Esophagus muscularis mucosa (tissue), 3 donors: ENCODE results near the gene DDX31.

Experiments
- POLR2A ChIP-seq: fragments of 450-650 bp; IDR thresholded peaks from one replicate; pipeline ENCODE4 v1.6.1; 2017; ENCODE audit warnings: antibody characterized with exemption, moderate library complexity, mild to moderate bottlenecking, low read depth
- POLR2AphosphoS5 ChIP-seq, 2 donors: sonication (generic); formaldehyde crosslinking; IDR thresholded peaks; one replicate each; pipeline ENCODE4 v1.6.1; 2017; ENCODE audit warnings: antibody characterized with exemption in 2 of 2
- TF ChIP-seq, protein P1 (sequence below), 3 experiments: fragments of 200-600 bp in 2 of 3; fragments of 450-650 bp in 1 of 3; sonication (generic) in 2 of 3; IDR thresholded peaks; one replicate each; pipeline ENCODE4 v1.5.1; 2017 to 2019; ENCODE audit warnings: antibody characterized with exemption in 3 of 3, mild to moderate bottlenecking in 2 of 3, moderate library complexity in 1 of 3

DNA sequence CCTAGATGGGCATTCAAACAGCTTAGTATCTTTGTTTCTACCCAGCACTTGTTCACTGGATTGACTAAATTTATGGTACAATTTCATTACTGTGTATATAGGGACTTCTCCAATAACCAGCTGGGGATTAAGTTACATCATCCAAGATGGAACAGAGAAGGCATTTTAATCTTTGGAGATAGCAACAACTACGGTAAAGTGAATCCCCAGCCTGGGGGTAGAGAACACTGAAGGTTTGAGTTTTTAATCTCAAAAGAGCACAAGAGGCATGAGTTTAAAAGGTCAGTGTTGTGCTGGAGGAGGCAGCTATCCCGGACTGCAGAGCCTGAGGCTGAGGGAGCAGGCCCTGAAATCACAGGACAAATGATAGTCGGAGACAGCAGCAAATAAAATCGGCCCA, 28.6 kb downstream of the DDX31 start:
- TF ChIP-seq POLR2AphosphoS5 (IDR thresholded peaks at IDR 0.05) (no peak), POLR2A (no peak)
- TF ChIP-seq, protein P1, sequence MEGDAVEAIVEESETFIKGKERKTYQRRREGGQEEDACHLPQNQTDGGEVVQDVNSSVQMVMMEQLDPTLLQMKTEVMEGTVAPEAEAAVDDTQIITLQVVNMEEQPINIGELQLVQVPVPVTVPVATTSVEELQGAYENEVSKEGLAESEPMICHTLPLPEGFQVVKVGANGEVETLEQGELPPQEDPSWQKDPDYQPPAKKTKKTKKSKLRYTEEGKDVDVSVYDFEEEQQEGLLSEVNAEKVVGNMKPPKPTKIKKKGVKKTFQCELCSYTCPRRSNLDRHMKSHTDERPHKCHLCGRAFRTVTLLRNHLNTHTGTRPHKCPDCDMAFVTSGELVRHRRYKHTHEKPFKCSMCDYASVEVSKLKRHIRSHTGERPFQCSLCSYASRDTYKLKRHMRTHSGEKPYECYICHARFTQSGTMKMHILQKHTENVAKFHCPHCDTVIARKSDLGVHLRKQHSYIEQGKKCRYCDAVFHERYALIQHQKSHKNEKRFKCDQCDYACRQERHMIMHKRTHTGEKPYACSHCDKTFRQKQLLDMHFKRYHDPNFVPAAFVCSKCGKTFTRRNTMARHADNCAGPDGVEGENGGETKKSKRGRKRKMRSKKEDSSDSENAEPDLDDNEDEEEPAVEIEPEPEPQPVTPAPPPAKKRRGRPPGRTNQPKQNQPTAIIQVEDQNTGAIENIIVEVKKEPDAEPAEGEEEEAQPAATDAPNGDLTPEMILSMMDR (IDR thresholded peaks at IDR 0.05), result no peak
